CD4-positive, CD25-positive, alpha-beta regulatory T cell (primary cell): Measurements from ENCODE around the gene P3H3. TPM values are rescaled to one million over a fixed set of nuclear protein-coding genes. Genes with fewer than 3 reads are reported as not detected.
"Not testable (repeated sequence)": the region's sequence is repeated elsewhere in the genome, so short reads cannot be mapped to it uniquely, and the experiment has no call there.

Source experiments
- ATAC-seq, 2 donors: fragments of 150-1000 bp; cut with Tn5 transposase; one replicate each; pipeline ENCODE4 v1.10.0; 2021; ENCODE audit warnings: low read depth in 2 of 2, moderate number of reproducible peaks in 2 of 2, moderate library complexity in 1 of 2
- DNase-seq, 3 donors: peaks; one replicate each; pipeline versions ENCODE4 v3.0.0 to v3.0.0-alpha.2; 2012 to 2022; ENCODE audit warnings: mixed read lengths in 1 of 3
- H3K27ac ChIP-seq: one replicate; pipeline ENCODE4 v1.7.0; 2013; ENCODE audit warnings: mild to moderate bottlenecking, low read length; ENCODE audit not compliant: insufficient read depth, poor library complexity, severe bottlenecking
- H3K27me3 ChIP-seq: one replicate; pipeline ENCODE4 v1.7.0; 2013; ENCODE audit warnings: low read length; ENCODE audit not compliant: control insufficient read depth, insufficient read depth
- H3K36me3 ChIP-seq: one replicate; pipeline ENCODE4 v1.7.0; 2013; ENCODE audit warnings: mild to moderate bottlenecking, low read length, moderate library complexity; ENCODE audit not compliant: control insufficient read depth, insufficient read depth
- H3K4me1 ChIP-seq: 2 replicates; pipeline ENCODE4 v1.7.0; 2013; ENCODE audit warnings: mild to moderate bottlenecking, low read length; ENCODE audit not compliant: insufficient read depth, control insufficient read depth, poor library complexity, severe bottlenecking
- H3K4me3 ChIP-seq: one replicate; pipeline ENCODE4 v1.7.0; 2013; ENCODE audit warnings: low read depth, mild to moderate bottlenecking, low read length, moderate library complexity
- H3K9me3 ChIP-seq, 2 experiments: 1 replicate in 1 of 2; 2 replicates in 1 of 2; pipeline ENCODE4 v1.7.0; 2013; ENCODE audit warnings: low read length in 2 of 2, mild to moderate bottlenecking in 1 of 2, moderate library complexity in 1 of 2; ENCODE audit not compliant: control insufficient read depth in 2 of 2
- H3K27ac Mint-ChIP-seq, 3 donors: one replicate each; pipeline ENCODE4 v1.8.0; 2020 to 2022; ENCODE audit warnings: mild to moderate bottlenecking in 3 of 3, mixed read lengths in 3 of 3, moderate library complexity in 2 of 3
- H3K27me3 Mint-ChIP-seq: one replicate; pipeline ENCODE4 v1.8.0; 2022; ENCODE audit warnings: mild to moderate bottlenecking, mixed read lengths
- H3K36me3 Mint-ChIP-seq: one replicate; pipeline ENCODE4 v1.8.0; 2020; ENCODE audit warnings: mixed read lengths
- H3K4me1 Mint-ChIP-seq, 4 donors: one replicate each; pipeline ENCODE4 v1.8.0; 2020 to 2022; ENCODE audit warnings: mixed read lengths in 4 of 4, mild to moderate bottlenecking in 1 of 4
- H3K4me3 Mint-ChIP-seq, 4 donors: one replicate each; pipeline ENCODE4 v1.8.0; 2020 to 2022; ENCODE audit warnings: mild to moderate bottlenecking in 4 of 4, mixed read lengths in 4 of 4, moderate library complexity in 3 of 4
- H3K9me3 Mint-ChIP-seq, 7 donors: one replicate each; pipeline ENCODE4 v1.8.0; 2020 to 2022; ENCODE audit warnings: mixed read lengths in 7 of 7, mild to moderate bottlenecking in 3 of 7, moderate library complexity in 2 of 7
- polyA plus RNA-seq, 4 donors: library from polyadenylated mRNA; unstranded; fragments of 300-500 nt; fragmentation: Illumina TruSeq; gene quantifications; one replicate each; pipeline ENCODE4 v1.2.3, GENCODE V29; 2021
- total RNA-seq: library from RNA; stranded (reverse); gene quantifications from one replicate; pipeline ENCODE4 v1.2.3, GENCODE V29; 2022

The P3H3 gene
- total and polyA plus RNA-seq, 5 donors from 2014 or later, result 0.64 to 1.4 (median 1.1) TPM; not detected in 1

DNA sequence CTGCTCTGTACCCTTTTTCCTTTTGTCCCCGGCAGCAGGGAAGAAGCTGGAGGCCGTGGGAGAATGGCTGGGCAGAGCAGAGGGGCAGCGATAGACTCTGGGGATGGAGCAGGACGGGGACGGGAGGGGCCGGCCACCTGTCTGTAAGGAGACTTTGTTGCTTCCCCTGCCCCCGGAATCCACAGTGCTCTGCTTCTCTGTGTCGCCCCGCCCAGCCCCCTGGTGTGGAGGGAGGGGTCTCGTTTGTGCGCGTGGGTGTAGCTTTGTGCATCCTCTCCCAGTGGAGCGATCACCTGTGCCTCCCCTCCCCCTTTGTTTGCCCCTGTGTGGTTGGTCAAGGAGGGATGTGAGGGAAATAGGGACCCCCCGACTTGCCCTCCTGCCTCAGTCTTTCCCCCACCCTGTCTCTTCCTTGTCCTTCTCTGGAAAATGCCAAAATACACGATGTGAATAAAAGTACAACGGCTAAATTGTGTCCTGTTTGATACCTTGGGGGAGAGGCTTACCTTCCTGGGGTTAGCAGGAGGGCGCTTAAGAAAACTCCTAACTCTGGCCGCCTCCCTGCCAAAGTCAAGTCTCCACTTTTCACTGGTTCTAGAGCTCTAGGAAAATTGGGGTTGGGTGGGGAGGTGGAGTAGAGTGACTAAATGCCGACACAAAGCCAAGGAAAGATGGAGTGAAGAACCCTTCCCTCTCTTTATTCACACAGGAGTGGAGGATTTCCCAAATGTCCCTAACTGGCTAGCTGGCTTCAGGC is 38.1 kb downstream of the P3H3 start:
- Histone ChIP-seq H3K9me3 (no peaks in the 10 kb centered on the region), H3K27me3 (no peaks in the 10 kb centered on the region), H3K4me1 (peaks cover 36% of the 10 kb centered on the region), H3K4me3 (no peak overlapping the region), H3K27ac (peak overlapping the region; percentile 78), H3K36me3 (peaks cover 35% of the 10 kb centered on the region)
- no peaks in the 10 kb centered on the region for H3K27me3 Mint-ChIP-seq
- peak overlapping the region; percentile 58 to 83 (median 71) for H3K27ac Mint-ChIP-seq
- DNase-seq, result no peak
- no peak for ATAC-seq
- H3K36me3 Mint-ChIP-seq, result peaks cover 24% of the 10 kb centered on the region
- peak overlapping the region; percentile 91 to 97 (median 94) for H3K4me3 Mint-ChIP-seq
- H3K4me1 Mint-ChIP-seq, result peaks cover 3 to 43% (median 22%) of the 10 kb centered on the region in 4 donors
- no peaks in the 10 kb centered on the region for H3K9me3 Mint-ChIP-seq

DNA sequence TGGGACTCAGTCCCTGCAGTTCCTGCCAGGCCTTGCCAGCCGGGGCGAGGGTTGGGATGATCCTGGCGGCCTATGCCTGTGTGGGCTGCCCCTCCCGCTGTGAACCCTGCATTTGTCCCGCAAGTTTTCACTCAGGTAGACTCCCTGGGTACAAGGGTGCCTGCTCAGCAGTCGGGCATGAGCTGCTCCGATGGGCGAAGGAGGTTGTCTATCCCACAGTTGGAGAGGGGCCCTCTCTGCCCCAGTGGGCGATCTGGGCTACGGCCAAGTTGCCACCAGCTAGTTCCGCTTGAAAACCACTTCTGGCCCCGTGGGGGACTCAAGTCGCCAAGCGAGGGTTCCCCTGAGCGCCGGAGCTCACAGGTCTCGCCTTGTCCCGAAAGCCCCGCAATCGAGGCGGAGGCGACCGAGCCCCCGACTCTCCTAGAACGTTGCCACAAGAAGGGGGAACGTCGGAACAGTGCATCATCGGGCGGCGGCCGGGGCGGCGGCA is 38.8 kb downstream of the P3H3 start:
- H3K4me3 Mint-ChIP-seq, result peak overlapping the region; percentile 91 to 97 (median 94)
- H3K36me3 ChIP-seq, result peaks cover 29% of the 10 kb centered on the region
- H3K27ac Mint-ChIP-seq, result peak overlapping the region; percentile 58 to 98 (median 83)
- H3K4me3 ChIP-seq, result peak overlapping the region; percentile 59
- ATAC-seq (peak in 1 of 2 donors; percentile 6), DNase-seq (no peak)
- H3K27ac ChIP-seq, result peak overlapping the region; percentile 78
- no peaks in the 10 kb centered on the region for H3K27me3 Mint-ChIP-seq
- H3K9me3 Mint-ChIP-seq, result no peaks in the 10 kb centered on the region
- peaks cover 42% of the 10 kb centered on the region for H3K4me1 ChIP-seq
- H3K36me3 Mint-ChIP-seq, result peaks cover 24% of the 10 kb centered on the region
- H3K4me1 Mint-ChIP-seq, result peaks cover 3 to 49% (median 27%) of the 10 kb centered on the region in 4 donors
- no peaks in the 10 kb centered on the region for H3K27me3 ChIP-seq
- no peaks in the 10 kb centered on the region for H3K9me3 ChIP-seq

DNA sequence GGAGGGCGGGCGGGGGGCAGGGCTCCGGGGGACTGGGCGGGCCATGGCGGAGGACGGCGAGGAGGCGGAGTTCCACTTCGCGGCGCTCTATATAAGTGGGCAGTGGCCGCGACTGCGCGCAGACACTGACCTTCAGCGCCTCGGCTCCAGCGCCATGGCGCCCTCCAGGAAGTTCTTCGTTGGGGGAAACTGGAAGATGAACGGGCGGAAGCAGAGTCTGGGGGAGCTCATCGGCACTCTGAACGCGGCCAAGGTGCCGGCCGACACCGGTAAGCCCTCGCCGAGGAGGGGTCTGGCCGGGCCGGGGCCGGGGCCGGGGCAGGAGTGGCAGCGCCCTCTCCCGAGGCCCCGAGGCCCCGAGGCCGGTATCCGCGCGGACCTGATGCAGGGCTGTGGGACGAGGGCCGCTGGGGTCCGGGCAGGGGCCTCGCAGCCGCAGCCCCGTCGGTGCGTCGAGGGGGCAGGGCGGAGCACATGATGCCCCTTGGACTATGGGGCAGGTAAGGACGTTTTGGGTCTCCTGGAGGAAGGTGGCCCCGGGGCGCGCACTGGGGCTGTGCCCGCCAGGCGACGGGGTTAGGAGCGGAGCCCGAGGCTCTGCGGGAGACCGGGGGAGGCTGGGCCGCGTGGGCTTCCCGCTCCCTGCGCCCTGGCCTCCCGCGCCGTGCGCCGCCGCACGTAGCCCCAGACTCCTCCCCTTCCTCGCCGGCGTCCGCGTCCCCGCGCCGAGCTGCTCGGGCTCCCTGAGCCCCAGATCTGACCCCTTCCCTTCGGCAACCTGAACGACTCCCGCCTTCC is 39.4 kb downstream of the P3H3 start, which contains the start of gene TPI1:
TSS of gene TPI1 (plus strand) at position 119 of the 798 bp plus-strand sequence. CDS start at position 155, 36 bp downstream.
- ATAC-seq, result peak; percentile 69 to 70
- Histone ChIP-seq H3K36me3 (peaks cover 23% of the 10 kb centered on the region), H3K4me3 (peak within 1 kb of the TSS; percentile 69), H3K9me3 (no peaks in the 10 kb centered on the region), H3K27me3 (no peaks in the 10 kb centered on the region), H3K27ac (peak within 1 kb of the TSS; percentile 78), H3K4me1 (peaks cover 48% of the 10 kb centered on the region)
- Mint-ChIP-seq H3K4me1 (peaks cover 3 to 56% (median 31%) of the 10 kb centered on the region in 4 donors), H3K27ac (peak within 1 kb of the TSS; percentile 86 to 98 (median 90)), H3K27me3 (no peaks in the 10 kb centered on the region), H3K4me3 (peak within 1 kb of the TSS; percentile 91 to 97 (median 94)), H3K9me3 (no peaks in the 10 kb centered on the region), H3K36me3 (peaks cover 19% of the 10 kb centered on the region)
- peak; percentile 67 to 81 (median 76) for DNase-seq

DNA sequence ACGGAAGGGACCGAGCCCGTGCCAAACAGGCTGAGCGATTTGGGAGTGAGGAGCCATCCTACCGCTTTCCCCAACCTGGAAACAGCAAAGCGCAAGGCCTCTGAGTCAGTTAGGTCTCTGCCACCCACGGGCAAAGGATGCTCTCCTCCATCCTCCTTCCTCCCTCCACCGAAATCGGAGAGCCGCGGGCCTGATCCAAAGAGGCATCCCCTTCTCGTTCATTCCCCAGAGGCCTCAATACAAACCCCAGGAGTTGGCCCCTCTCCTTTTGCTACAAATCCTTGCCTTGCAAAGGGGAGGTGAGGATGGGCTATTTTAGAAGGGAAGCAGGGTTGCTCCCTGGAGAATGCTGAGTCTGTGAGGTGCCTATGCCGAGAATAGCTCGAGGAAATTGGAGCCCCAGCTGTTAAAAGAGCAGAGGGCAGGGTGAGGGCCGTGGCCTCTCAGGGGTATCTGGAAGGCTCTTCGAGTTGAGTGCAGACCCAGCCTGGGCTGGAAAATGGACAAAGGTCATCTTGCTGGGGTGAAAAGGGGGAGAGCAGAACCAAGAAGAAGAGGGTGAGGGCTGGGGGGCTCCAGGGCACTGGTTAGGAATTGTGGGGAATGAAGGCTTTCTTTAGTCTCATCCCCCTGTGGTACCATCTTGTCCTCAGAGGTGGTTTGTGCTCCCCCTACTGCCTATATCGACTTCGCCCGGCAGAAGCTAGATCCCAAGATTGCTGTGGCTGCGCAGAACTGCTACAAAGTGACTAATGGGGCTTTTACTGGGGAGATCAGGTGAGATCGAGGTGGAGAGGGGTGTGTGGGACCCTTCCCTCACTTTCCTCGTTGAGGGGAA is 40.2 kb downstream of the P3H3 start:
- DNase-seq (peak in 1 of 3 donors; percentile 33), ATAC-seq (no peak)
- Histone ChIP-seq H3K36me3 (peaks cover 15% of the 10 kb centered on the region), H3K27ac (peak overlapping the region; percentile 78), H3K9me3 (no peaks in the 10 kb centered on the region), H3K4me3 (peak overlapping the region; percentile 69), H3K27me3 (no peaks in the 10 kb centered on the region), H3K4me1 (peaks cover 53% of the 10 kb centered on the region)
- H3K4me1 Mint-ChIP-seq, result peaks cover 3 to 57% (median 32%) of the 10 kb centered on the region in 4 donors
- peak overlapping the region; percentile 82 to 90 (median 86) for H3K27ac Mint-ChIP-seq
- peak overlapping the region; percentile 89 to 93 (median 92) for H3K4me3 Mint-ChIP-seq
- H3K27me3 Mint-ChIP-seq, result no peaks in the 10 kb centered on the region
- H3K9me3 Mint-ChIP-seq, result no peaks in the 10 kb centered on the region
- peaks cover 17% of the 10 kb centered on the region for H3K36me3 Mint-ChIP-seq

DNA sequence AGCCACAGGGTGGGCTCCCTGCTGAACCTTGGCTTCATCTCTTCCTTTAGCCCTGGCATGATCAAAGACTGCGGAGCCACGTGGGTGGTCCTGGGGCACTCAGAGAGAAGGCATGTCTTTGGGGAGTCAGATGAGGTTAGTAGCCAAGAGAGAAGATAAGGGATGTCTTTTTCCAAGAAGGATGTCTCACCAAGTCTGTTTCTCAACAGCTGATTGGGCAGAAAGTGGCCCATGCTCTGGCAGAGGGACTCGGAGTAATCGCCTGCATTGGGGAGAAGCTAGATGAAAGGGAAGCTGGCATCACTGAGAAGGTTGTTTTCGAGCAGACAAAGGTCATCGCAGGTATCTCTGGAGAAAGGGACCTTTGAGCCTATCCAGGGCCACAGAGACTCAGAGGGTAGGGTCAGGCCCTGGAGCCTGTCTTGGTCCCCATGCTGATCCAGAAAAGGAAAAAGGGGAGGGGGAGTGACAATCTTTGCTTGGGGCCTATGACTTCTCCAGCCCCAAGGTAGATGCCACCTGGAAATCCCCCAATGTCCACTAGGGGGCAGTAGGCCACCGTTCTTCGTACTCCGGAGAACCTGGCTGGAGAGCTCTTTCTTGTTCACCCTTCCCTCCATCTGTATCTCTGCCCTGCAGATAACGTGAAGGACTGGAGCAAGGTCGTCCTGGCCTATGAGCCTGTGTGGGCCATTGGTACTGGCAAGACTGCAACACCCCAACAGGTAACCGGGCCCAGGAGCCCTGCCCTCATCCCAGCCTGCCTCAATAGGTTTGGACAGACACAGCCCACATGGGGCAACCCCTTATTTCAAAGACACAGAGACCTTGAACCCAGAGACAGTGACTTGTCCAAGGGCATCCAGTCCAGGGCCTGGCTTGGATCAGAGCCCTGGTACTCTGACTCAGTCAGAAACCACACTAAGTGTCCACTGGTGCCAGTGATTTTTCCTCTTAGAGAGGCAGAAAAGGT is 41.1 kb downstream of the P3H3 start:
- peak overlapping the region; percentile 89 to 93 (median 92) for H3K4me3 Mint-ChIP-seq
- DNase-seq, result peak; percentile 76 to 88 (median 84)
- no peaks in the 10 kb centered on the region for H3K9me3 Mint-ChIP-seq
- peaks cover 15% of the 10 kb centered on the region for H3K36me3 Mint-ChIP-seq
- no peak for ATAC-seq
- peak overlapping the region; percentile 69 for H3K4me3 ChIP-seq
- no peaks in the 10 kb centered on the region for H3K27me3 ChIP-seq
- H3K36me3 ChIP-seq, result peaks cover 12% of the 10 kb centered on the region
- H3K27ac Mint-ChIP-seq, result peak overlapping the region; percentile 84 to 90 (median 90)
- H3K4me1 ChIP-seq, result peaks cover 62% of the 10 kb centered on the region
- peaks cover 3 to 63% (median 37%) of the 10 kb centered on the region in 4 donors for H3K4me1 Mint-ChIP-seq
- peak overlapping the region; percentile 78 for H3K27ac ChIP-seq
- H3K27me3 Mint-ChIP-seq, result no peaks in the 10 kb centered on the region
- no peaks in the 10 kb centered on the region for H3K9me3 ChIP-seq

DNA sequence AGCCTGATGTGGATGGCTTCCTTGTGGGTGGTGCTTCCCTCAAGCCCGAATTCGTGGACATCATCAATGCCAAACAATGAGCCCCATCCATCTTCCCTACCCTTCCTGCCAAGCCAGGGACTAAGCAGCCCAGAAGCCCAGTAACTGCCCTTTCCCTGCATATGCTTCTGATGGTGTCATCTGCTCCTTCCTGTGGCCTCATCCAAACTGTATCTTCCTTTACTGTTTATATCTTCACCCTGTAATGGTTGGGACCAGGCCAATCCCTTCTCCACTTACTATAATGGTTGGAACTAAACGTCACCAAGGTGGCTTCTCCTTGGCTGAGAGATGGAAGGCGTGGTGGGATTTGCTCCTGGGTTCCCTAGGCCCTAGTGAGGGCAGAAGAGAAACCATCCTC is 42.1 kb downstream of the P3H3 start:
- H3K27me3 ChIP-seq, H3K4me3 ChIP-seq, H3K27ac ChIP-seq, H3K9me3 Mint-ChIP-seq, H3K27ac Mint-ChIP-seq, H3K9me3 ChIP-seq, DNase-seq, H3K27me3 Mint-ChIP-seq, ATAC-seq: not testable (repeated sequence)
- peaks cover 12% of the 10 kb centered on the region for H3K36me3 ChIP-seq
- Mint-ChIP-seq H3K4me1 (peaks cover 3 to 71% (median 41%) of the 10 kb centered on the region in 4 donors), H3K36me3 (peaks cover 10% of the 10 kb centered on the region), H3K4me3 (peak overlapping the region; percentile 11 to 96 (median 62))
- H3K4me1 ChIP-seq, result peaks cover 62% of the 10 kb centered on the region
